H9 (cell line): Measurements from ENCODE around the gene SEC62. TPM values are rescaled to one million over a fixed set of nuclear protein-coding genes. Genes with fewer than 3 reads are reported as not detected.
A peak's percentile ranks its signal among the peaks of the same experiment; 100 is the strongest.

Source experiments
- DNase-seq: peaks from one replicate; pipeline ENCODE4 v3.0.0-alpha.2; 2017
- H2AFZ ChIP-seq: one replicate; pipeline ENCODE4 v1.6.1; 2013; ENCODE audit warnings: mild to moderate bottlenecking, low read length, control low read depth, moderate library complexity
- H2AK5ac ChIP-seq: 2 replicates; pipeline ENCODE4 v1.6.1; 2013; ENCODE audit warnings: low read length, control low read depth, mixed read lengths; ENCODE audit not compliant: insufficient read length
- H2BK120ac ChIP-seq: one replicate; pipeline ENCODE4 v1.6.1; 2013; ENCODE audit warnings: low read depth, mild to moderate bottlenecking, low read length, control low read depth, inconsistent platforms; ENCODE audit not compliant: poor library complexity, severe bottlenecking
- H2BK12ac ChIP-seq: 2 replicates; pipeline ENCODE4 v1.6.1; 2013; ENCODE audit warnings: low read length, control low read depth, mixed read lengths, low read depth; ENCODE audit not compliant: insufficient read length
- H2BK15ac ChIP-seq: 2 replicates; pipeline ENCODE4 v1.6.1; 2013; ENCODE audit warnings: low read depth, low read length, control low read depth
- H2BK20ac ChIP-seq: one replicate; pipeline ENCODE4 v1.6.1; 2013; ENCODE audit warnings: low read depth, mild to moderate bottlenecking, low read length, control low read depth, inconsistent platforms; ENCODE audit not compliant: poor library complexity, severe bottlenecking
- H2BK5ac ChIP-seq: 2 replicates; pipeline ENCODE4 v1.6.1; 2013; ENCODE audit warnings: low read length, control low read depth, mixed read lengths; ENCODE audit not compliant: insufficient read length
- H3K14ac ChIP-seq: 2 replicates; pipeline ENCODE4 v1.6.1; 2013; ENCODE audit warnings: low read length, control low read depth; ENCODE audit not compliant: insufficient read depth
- H3K18ac ChIP-seq: 2 replicates; pipeline ENCODE4 v1.6.1; 2013; ENCODE audit warnings: low read depth, mild to moderate bottlenecking, mixed read lengths, low read length, control low read depth; ENCODE audit not compliant: insufficient read length
- H3K23ac ChIP-seq: 2 replicates; pipeline ENCODE4 v1.6.1; 2013; ENCODE audit warnings: low read length, control low read depth, mixed read lengths, low read depth; ENCODE audit not compliant: insufficient read length
- H3K23me2 ChIP-seq: 2 replicates; pipeline ENCODE4 v1.6.1; 2013; ENCODE audit warnings: low read depth, mild to moderate bottlenecking, mixed read lengths, low read length, control low read depth; ENCODE audit not compliant: insufficient read length, poor library complexity, severe bottlenecking
- H3K27ac ChIP-seq: 2 replicates; pipeline ENCODE4 v1.5.1; 2013; ENCODE audit warnings: low read length, control low read depth, mixed read lengths, low read depth; ENCODE audit not compliant: insufficient read length
- H3K27me3 ChIP-seq: 2 replicates; pipeline ENCODE4 v1.6.1; 2013; ENCODE audit warnings: low read length, control low read depth, inconsistent platforms; ENCODE audit not compliant: insufficient read depth
- H3K4ac ChIP-seq: 2 replicates; pipeline ENCODE4 v1.6.1; 2013; ENCODE audit warnings: low read depth, mild to moderate bottlenecking, control low read depth, inconsistent platforms, low read length, moderate library complexity
- H3K4me1 ChIP-seq: 2 replicates; pipeline ENCODE4 v1.6.1; 2013; ENCODE audit warnings: low read length, control low read depth, inconsistent platforms; ENCODE audit not compliant: insufficient read depth
- H3K4me2 ChIP-seq: 2 replicates; pipeline ENCODE4 v1.6.1; 2013; ENCODE audit warnings: low read length, control low read depth, mixed read lengths; ENCODE audit not compliant: insufficient read length, insufficient read depth
- H3K56ac ChIP-seq: 2 replicates; pipeline ENCODE4 v1.6.1; 2013; ENCODE audit warnings: low read depth, mild to moderate bottlenecking, mixed read lengths, low read length, control low read depth; ENCODE audit not compliant: insufficient read length
- H3K79me1 ChIP-seq: 2 replicates; pipeline ENCODE4 v1.6.1; 2013; ENCODE audit warnings: low read depth, mild to moderate bottlenecking, moderate library complexity, low read length, control low read depth, inconsistent platforms; ENCODE audit not compliant: insufficient read depth, poor library complexity, severe bottlenecking
- H3K79me2 ChIP-seq: 2 replicates; pipeline ENCODE4 v1.6.1; 2013; ENCODE audit warnings: low read length, control low read depth, inconsistent platforms; ENCODE audit not compliant: insufficient read depth
- H3K9ac ChIP-seq: 2 replicates; pipeline ENCODE4 v1.6.1; 2013; ENCODE audit warnings: low read length, control low read depth, mixed read lengths; ENCODE audit not compliant: insufficient read length; ENCODE audit errors: extremely low read depth
- H3K9me3 ChIP-seq: one replicate; pipeline ENCODE4 v1.6.1; 2013; ENCODE audit warnings: low read depth, low read length, inconsistent platforms; ENCODE audit not compliant: control insufficient read depth
- H3T11ph ChIP-seq: one replicate; pipeline ENCODE4 v1.6.1; 2013; ENCODE audit warnings: mild to moderate bottlenecking, low read length, control low read depth, inconsistent platforms
- H4K20me1 ChIP-seq: one replicate; pipeline ENCODE4 v1.6.1; 2013; ENCODE audit not compliant: control insufficient read depth, insufficient read length, insufficient read depth
- H4K5ac ChIP-seq: 2 replicates; pipeline ENCODE4 v1.6.1; 2013; ENCODE audit warnings: low read depth, mild to moderate bottlenecking, mixed read lengths, low read length, control low read depth; ENCODE audit not compliant: insufficient read length
- H4K8ac ChIP-seq: replicated peaks from 2 replicates; pipeline ENCODE4 v1.6.1; 2013; ENCODE audit warnings: low read length, control low read depth, mixed read lengths, low read depth; ENCODE audit not compliant: insufficient read length
- H4K91ac ChIP-seq: 2 replicates; pipeline ENCODE4 v1.6.1; 2013; ENCODE audit warnings: low read depth, mild to moderate bottlenecking, moderate library complexity, mixed read lengths, low read length, control low read depth; ENCODE audit not compliant: insufficient read length
- H3K27ac Mint-ChIP-seq, 3 experiments: 2 replicates in 2 of 3; 3 replicates in 1 of 3; pipeline ENCODE4 v1.8.0; 2020 to 2021; ENCODE audit warnings: mixed read lengths in 3 of 3, mild to moderate bottlenecking in 1 of 3, moderate library complexity in 1 of 3
- H3K27me3 Mint-ChIP-seq: 2 replicates; pipeline ENCODE4 v1.8.0; 2021; ENCODE audit warnings: low read depth, mild to moderate bottlenecking, moderate library complexity, mixed read lengths
- H3K36me3 Mint-ChIP-seq, 3 experiments: 2 replicates in 2 of 3; 3 replicates in 1 of 3; pipeline ENCODE4 v1.8.0; 2020 to 2021; ENCODE audit warnings: low read depth in 3 of 3, mixed read lengths in 3 of 3; ENCODE audit not compliant: insufficient read depth in 1 of 3
- H3K4me1 Mint-ChIP-seq, 2 experiments: 2 replicates each; pipeline ENCODE4 v1.8.0; 2020; ENCODE audit warnings: mixed read lengths in 2 of 2
- H3K4me3 Mint-ChIP-seq, 2 experiments: 2 replicates in 1 of 2; 3 replicates in 1 of 2; pipeline ENCODE4 v1.8.0; 2020 to 2021; ENCODE audit warnings: mild to moderate bottlenecking in 2 of 2, mixed read lengths in 2 of 2, moderate library complexity in 1 of 2
- H3K9me3 Mint-ChIP-seq, 2 experiments: 2 replicates in 1 of 2; 3 replicates in 1 of 2; pipeline ENCODE4 v1.8.0; 2020; ENCODE audit warnings: mild to moderate bottlenecking in 2 of 2, mixed read lengths in 2 of 2, moderate library complexity in 1 of 2
- WGBS: extraction: QIAGEN DNeasy Blood & Tissue Kit; methylation state at CpG from one replicate; pipeline ENCODE4 v1.1.7; 2013; ENCODE audit warnings: missing lambda C conversion rate, low lambda C conversion rate, mixed read lengths; ENCODE audit not compliant: insufficient read length; ENCODE audit errors: extremely low coverage; 5-methylcytosine and 5-hydroxymethylcytosine counted together
- total RNA-seq: library from RNA; stranded (reverse); gene quantifications from 2 replicates; pipeline ENCODE4 v1.2.1, GENCODE V29; 2021
- TF ChIP-seq, protein P1 (sequence below): fragments of 200-600 bp; sonication (generic); conservative IDR thresholded peaks from 3 replicates; pipeline ENCODE4 v1.8.0; 2021; ENCODE audit warnings: antibody characterized with exemption, mild to moderate bottlenecking

SEC62 gene
- total RNA-seq, 1 experiment from 2014 or later, result 98.7 TPM

DNA sequence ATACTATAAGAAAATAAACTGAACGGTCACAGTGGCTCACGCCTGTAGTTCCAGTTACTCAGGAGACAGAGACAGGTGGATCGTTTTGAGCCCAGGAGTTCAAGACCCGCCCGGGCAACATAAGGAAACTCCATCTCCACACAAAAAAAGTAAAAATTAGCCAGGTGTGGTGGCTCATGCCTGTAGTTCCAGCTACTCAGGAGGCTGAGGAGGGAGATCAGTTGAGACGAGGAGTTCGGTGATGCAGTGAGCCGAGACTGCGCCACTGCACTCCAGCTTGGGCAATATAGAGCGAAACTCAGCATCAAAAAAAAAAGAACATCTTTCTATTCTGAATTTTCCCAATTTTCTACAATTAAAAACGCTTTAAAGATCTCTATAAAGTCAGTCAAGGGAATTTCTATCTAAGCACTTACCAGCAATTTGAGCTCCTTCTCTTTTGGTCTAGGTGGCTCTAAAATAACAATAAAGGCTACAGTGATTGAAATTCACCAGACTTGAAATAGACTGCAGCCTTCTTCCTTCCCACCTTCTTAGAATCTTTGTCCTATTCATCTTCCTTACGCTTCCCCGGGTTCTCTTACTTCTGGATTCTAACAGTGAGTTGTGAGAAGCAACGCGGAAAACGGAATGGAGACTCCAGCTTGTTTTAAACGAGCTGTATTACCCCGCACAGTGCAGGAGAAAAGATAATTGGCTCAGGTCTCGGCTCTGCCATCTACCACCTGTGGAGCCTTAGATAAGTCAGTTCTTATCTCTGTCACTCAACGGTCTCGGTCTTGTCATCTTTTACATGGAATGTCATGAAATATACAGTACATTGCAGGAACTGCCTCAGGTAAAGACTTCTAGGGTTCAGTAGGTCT lies 812 bp upstream of the SEC62 start:
- H3K27ac Mint-ChIP-seq, result peak overlapping the region; percentile 87 to 99 (median 97); a peak in 6 of 7 replicates
- H3K9me3 Mint-ChIP-seq, result no peaks in the 10 kb centered on the region; a peak in 1 of 5 replicates
- Histone ChIP-seq H2BK15ac (no peak overlapping the region), H3K56ac (no peak overlapping the region), H3K14ac (no peak overlapping the region), H3K4ac (no peak overlapping the region), H2BK5ac (no peak overlapping the region), H2BK20ac (no peak overlapping the region), H2AK5ac (no peak overlapping the region), H4K20me1 (no peaks in the 10 kb centered on the region), H3K4me1 (no peaks in the 10 kb centered on the region; the same call in 1 of the 2 replicates), H3K27ac (no peak overlapping the region), H2BK120ac (no peak overlapping the region), H3K23me2 (peaks cover 4% of the 10 kb centered on the region), H4K91ac (no peak overlapping the region), H3K9me3 (no peaks in the 10 kb centered on the region), H2AFZ (peak overlapping the region; percentile 3), H3K79me2 (peaks cover 14% of the 10 kb centered on the region; the same call in 1 of the 2 replicates), H3T11ph (no peak overlapping the region), H3K18ac (no peak overlapping the region), H3K9ac (peak overlapping the region; percentile 32), H3K79me1 (no peaks in the 10 kb centered on the region), H2BK12ac (no peak overlapping the region), H4K8ac (no peak overlapping the region), H4K5ac (no peak overlapping the region), H3K23ac (no peak overlapping the region), H3K27me3 (no peaks in the 10 kb centered on the region), H3K4me2 (peak overlapping the region; percentile 80)
- DNase-seq, result no peak
- no peaks in the 10 kb centered on the region for H3K27me3 Mint-ChIP-seq
- WGBS, result no CpG with 5 or more reads among the region's 21 CpGs
- H3K4me1 Mint-ChIP-seq, result peaks cover 29 to 34% of the 10 kb centered on the region in 2 experiments
- peak overlapping the region; percentile 88 to 89 for H3K4me3 Mint-ChIP-seq
- H3K36me3 Mint-ChIP-seq, result no peaks in the 10 kb centered on the region; a peak in 1 of 7 replicates
- TF ChIP-seq, protein P1, sequence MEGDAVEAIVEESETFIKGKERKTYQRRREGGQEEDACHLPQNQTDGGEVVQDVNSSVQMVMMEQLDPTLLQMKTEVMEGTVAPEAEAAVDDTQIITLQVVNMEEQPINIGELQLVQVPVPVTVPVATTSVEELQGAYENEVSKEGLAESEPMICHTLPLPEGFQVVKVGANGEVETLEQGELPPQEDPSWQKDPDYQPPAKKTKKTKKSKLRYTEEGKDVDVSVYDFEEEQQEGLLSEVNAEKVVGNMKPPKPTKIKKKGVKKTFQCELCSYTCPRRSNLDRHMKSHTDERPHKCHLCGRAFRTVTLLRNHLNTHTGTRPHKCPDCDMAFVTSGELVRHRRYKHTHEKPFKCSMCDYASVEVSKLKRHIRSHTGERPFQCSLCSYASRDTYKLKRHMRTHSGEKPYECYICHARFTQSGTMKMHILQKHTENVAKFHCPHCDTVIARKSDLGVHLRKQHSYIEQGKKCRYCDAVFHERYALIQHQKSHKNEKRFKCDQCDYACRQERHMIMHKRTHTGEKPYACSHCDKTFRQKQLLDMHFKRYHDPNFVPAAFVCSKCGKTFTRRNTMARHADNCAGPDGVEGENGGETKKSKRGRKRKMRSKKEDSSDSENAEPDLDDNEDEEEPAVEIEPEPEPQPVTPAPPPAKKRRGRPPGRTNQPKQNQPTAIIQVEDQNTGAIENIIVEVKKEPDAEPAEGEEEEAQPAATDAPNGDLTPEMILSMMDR, result no peak
